SK-N-SH treated with all-trans-retinoic acid at 6 μM for 48 hours (cell line): ENCODE results near the gene CAST.

ENCODE experiments used
- ATAC-seq: fragments of 200-7000 bp; cut with Tn5 transposase; 3 replicates; pipeline ENCODE4 v1.9.1; 2020; ENCODE audit warnings: mild to moderate bottlenecking, moderate library complexity
- ARNTL ChIP-seq: fragments of 450-650 bp; formaldehyde crosslinking; IDR thresholded peaks from 2 replicates; pipeline ENCODE4 v1.5.0; 2020; ENCODE audit warnings: low read depth, mild to moderate bottlenecking, moderate library complexity, borderline replicate concordance
- BACH2 ChIP-seq: fragments of 250-450 bp; sonication (Bioruptor Pico); IDR thresholded peaks from 2 replicates; pipeline ENCODE4 v1.9.0; 2021; ENCODE audit warnings: mild to moderate bottlenecking, borderline replicate concordance
- CREB5 ChIP-seq: fragments of 250-450 bp; sonication (Bioruptor Pico); IDR thresholded peaks from 2 replicates; pipeline ENCODE4 v1.5.1; 2020; ENCODE audit warnings: low read depth, mild to moderate bottlenecking, moderate library complexity
- CSDC2 ChIP-seq: fragments of 250-450 bp; sonication (Bioruptor Pico); IDR thresholded peaks from 2 replicates; pipeline ENCODE4 v1.5.0; 2020; ENCODE audit warnings: mild to moderate bottlenecking, moderate library complexity
- CSRNP3 ChIP-seq: fragments of 250-450 bp; sonication (Bioruptor Pico); IDR thresholded peaks from 2 replicates; pipeline ENCODE4 v1.5.1; 2021; ENCODE audit warnings: mild to moderate bottlenecking, moderate library complexity
- ESRRG ChIP-seq: fragments of 250-450 bp; sonication (Bioruptor Pico); IDR thresholded peaks from 2 replicates; pipeline ENCODE4 v1.6.1; 2021; ENCODE audit warnings: mild to moderate bottlenecking
- PATZ1 ChIP-seq: fragments of 250-450 bp; sonication (Bioruptor Pico); IDR thresholded peaks from 2 replicates; pipeline ENCODE4 v1.8.0; 2020; ENCODE audit warnings: mild to moderate bottlenecking, moderate library complexity, borderline replicate concordance
- POU6F1 ChIP-seq: fragments of 250-450 bp; sonication (Bioruptor Pico); IDR thresholded peaks from 2 replicates; pipeline ENCODE4 v1.8.0; 2021; ENCODE audit warnings: low read depth, mild to moderate bottlenecking, moderate library complexity, borderline replicate concordance
- PPARA ChIP-seq: fragments of 250-450 bp; sonication (Bioruptor Pico); IDR thresholded peaks from 2 replicates; pipeline ENCODE4 v1.5.0; 2020; ENCODE audit warnings: mild to moderate bottlenecking, borderline replicate concordance
- RARB ChIP-seq: fragments of 250-450 bp; sonication (Bioruptor Pico); IDR thresholded peaks from 2 replicates; pipeline ENCODE4 v1.8.0; 2021; ENCODE audit warnings: mild to moderate bottlenecking, moderate library complexity
- SNAI2 ChIP-seq: fragments of 250-450 bp; sonication (Bioruptor Pico); IDR thresholded peaks from 2 replicates; pipeline ENCODE4 v1.5.0; 2020; ENCODE audit warnings: mild to moderate bottlenecking, moderate library complexity
- TCF4 ChIP-seq: fragments of 250-450 bp; sonication (Bioruptor Pico); IDR thresholded peaks from 2 replicates; pipeline ENCODE4 v1.8.0; 2021; ENCODE audit warnings: mild to moderate bottlenecking, moderate library complexity, borderline replicate concordance
- TOX ChIP-seq: fragments of 250-450 bp; sonication (Bioruptor Pico); IDR thresholded peaks from 2 replicates; pipeline ENCODE4 v1.8.0; 2021; ENCODE audit warnings: mild to moderate bottlenecking, moderate library complexity, borderline replicate concordance
- TSHZ2 ChIP-seq: fragments of 250-450 bp; sonication (Bioruptor Pico); IDR thresholded peaks from 2 replicates; pipeline ENCODE4 v1.5.0; 2020; ENCODE audit warnings: mild to moderate bottlenecking, moderate library complexity
- ZC3H10 ChIP-seq: fragments of 250-450 bp; sonication (Bioruptor Pico); IDR thresholded peaks from 2 replicates; pipeline ENCODE4 v1.5.1; 2021; ENCODE audit warnings: mild to moderate bottlenecking, moderate library complexity
- ZFP30 ChIP-seq: fragments of 450-650 bp; formaldehyde crosslinking; IDR thresholded peaks from 2 replicates; pipeline ENCODE4 v1.5.0; 2022; ENCODE audit warnings: mild to moderate bottlenecking, moderate library complexity
- ZNF565 ChIP-seq: fragments of 450-650 bp; formaldehyde crosslinking; conservative IDR thresholded peaks from 2 replicates; pipeline ENCODE4 v1.5.0; 2020; ENCODE audit warnings: low read depth, mild to moderate bottlenecking, moderate library complexity
- ZNF70 ChIP-seq: fragments of 450-650 bp; formaldehyde crosslinking; IDR thresholded peaks from 2 replicates; pipeline ENCODE4 v1.5.0; 2020; ENCODE audit warnings: mild to moderate bottlenecking, moderate library complexity
- ZNF8 ChIP-seq: fragments of 450-650 bp; formaldehyde crosslinking; IDR thresholded peaks from 2 replicates; pipeline ENCODE4 v1.5.0; 2020; ENCODE audit warnings: mild to moderate bottlenecking, moderate library complexity

Gene CAST

GRCh38 chr5:96816411-96816939, 154.3 kb downstream of the CAST start:
- TF ChIP-seq ARNTL, result no peak
- no peak for TF ChIP-seq ZNF8
- no peak for TF ChIP-seq ZFP30 (CRISPR knock-in tag)
- no peak for TF ChIP-seq POU6F1 (CRISPR knock-in tag)
- no peak for TF ChIP-seq TOX (CRISPR knock-in tag)
- TF ChIP-seq PATZ1, result no peak
- TF ChIP-seq CREB5 (CRISPR knock-in tag), result no peak
- TF ChIP-seq ZNF70 (CRISPR knock-in tag), result no peak
- no peak for TF ChIP-seq ZNF565 (CRISPR knock-in tag)
- no peak for TF ChIP-seq ESRRG (CRISPR knock-in tag)
- TF ChIP-seq TCF4 (CRISPR knock-in tag), result no peak
- no peak for TF ChIP-seq SNAI2
- no peak for TF ChIP-seq ZC3H10 (CRISPR knock-in tag)
- no peak for TF ChIP-seq BACH2 (CRISPR knock-in tag)
- no peak for TF ChIP-seq TSHZ2 (CRISPR knock-in tag)

GRCh38 chr5:96816991-96817390, 154.8 kb downstream of the CAST start:
- ATAC-seq, result no peak

More at GRCh38 chr5:96816411-96816939, 154.3 kb downstream of the CAST start:
- ATAC-seq, result no peak

More at GRCh38 chr5:96816991-96817390, 154.8 kb downstream of the CAST start:
- TF ChIP-seq TSHZ2 (CRISPR knock-in tag), result no peak
- TF ChIP-seq CSRNP3 (CRISPR knock-in tag), result no peak
- no peak for TF ChIP-seq POU6F1 (CRISPR knock-in tag)
- no peak for TF ChIP-seq ZNF70 (CRISPR knock-in tag)
- no peak for TF ChIP-seq TCF4 (CRISPR knock-in tag)
- TF ChIP-seq ZC3H10 (CRISPR knock-in tag), result no peak
- TF ChIP-seq SNAI2, result no peak
- no peak for TF ChIP-seq TOX (CRISPR knock-in tag)
- no peak for TF ChIP-seq PATZ1
- TF ChIP-seq RARB (CRISPR knock-in tag), result no peak
- TF ChIP-seq CSDC2 (CRISPR knock-in tag), result no peak
- TF ChIP-seq PPARA (CRISPR knock-in tag), result no peak
- TF ChIP-seq ARNTL, result no peak
